CD14-positive monocyte (primary cell): ENCODE measurements around the gene KRTAP17-1. TPM values are rescaled to one million over a fixed set of nuclear protein-coding genes. Genes with fewer than 3 reads are reported as not detected.

Experiments used
- DNase-seq, 3 donors: peaks; one replicate each; pipeline ENCODE4 v3.0.0-alpha.2; 2011 to 2022
- H2AFZ ChIP-seq: 2 replicates; pipeline ENCODE4 v1.6.0; 2012; ENCODE audit warnings: mild to moderate bottlenecking, low read depth, low read length, inconsistent platforms; ENCODE audit not compliant: insufficient read depth, poor library complexity, severe bottlenecking
- H3K27ac ChIP-seq, 2 donors: 1 replicate in 1 of 2; 2 replicates in 1 of 2; pipeline ENCODE4 v1.5.1; 2012 to 2013; ENCODE audit warnings: low read length in 2 of 2, control low read depth in 1 of 2, inconsistent platforms in 1 of 2, low read depth in 1 of 2, mild to moderate bottlenecking in 1 of 2
- H3K27me3 ChIP-seq, 2 donors: one replicate each; pipeline versions ENCODE4 v1.6.0 to v1.6.1; 2011 to 2013; ENCODE audit warnings: low read length in 2 of 2; ENCODE audit not compliant: control insufficient read depth in 2 of 2, insufficient read depth in 2 of 2
- H3K36me3 ChIP-seq, 2 donors: replicated peaks in 1 of 2; 1 replicate in 1 of 2; 2 replicates in 1 of 2; pipeline versions ENCODE4 v1.5.1 to v1.6.1; 2012 to 2013; ENCODE audit warnings: low read length in 2 of 2, control low read depth in 1 of 2, inconsistent platforms in 1 of 2, mild to moderate bottlenecking in 1 of 2; ENCODE audit not compliant: insufficient read depth in 2 of 2, control insufficient read depth in 1 of 2
- H3K4me1 ChIP-seq, 2 donors: 1 replicate in 1 of 2; 2 replicates in 1 of 2; pipeline versions ENCODE4 v1.5.1 to v1.6.1; 2012 to 2013; ENCODE audit warnings: low read length in 2 of 2, control low read depth in 1 of 2, inconsistent platforms in 1 of 2, mild to moderate bottlenecking in 1 of 2, moderate library complexity in 1 of 2; ENCODE audit not compliant: insufficient read depth in 2 of 2, control insufficient read depth in 1 of 2
- H3K4me2 ChIP-seq: replicated peaks from 2 replicates; pipeline ENCODE3; 2012; ENCODE audit warnings: low read length, moderate library complexity, mild to moderate bottlenecking; ENCODE audit not compliant: poor library complexity, severe bottlenecking; ENCODE audit errors: extremely low read depth
- H3K4me3 ChIP-seq, 3 experiments: fragments of 200-600 bp in 1 of 3; sonication (generic) in 1 of 3; replicated peaks in 1 of 3; 1 replicate in 2 of 3; 2 replicates in 1 of 3; pipeline ENCODE4 v1.5.1; 2011 to 2013; ENCODE audit warnings: low read length in 3 of 3, mild to moderate bottlenecking in 3 of 3, control low read depth in 2 of 3, low read depth in 2 of 3, inconsistent platforms in 1 of 3, moderate library complexity in 1 of 3
- H3K79me2 ChIP-seq: 2 replicates; pipeline ENCODE4 v1.6.0; 2012; ENCODE audit warnings: mild to moderate bottlenecking, control low read depth, inconsistent platforms, low read length, moderate library complexity; ENCODE audit not compliant: insufficient read depth
- H3K9ac ChIP-seq: 2 replicates; pipeline ENCODE4 v1.6.0; 2017; ENCODE audit warnings: low read length, mild to moderate bottlenecking; ENCODE audit not compliant: insufficient read depth, poor library complexity, severe bottlenecking
- H3K9me3 ChIP-seq, 2 donors: replicated peaks in 1 of 2; 1 replicate in 1 of 2; 2 replicates in 1 of 2; pipeline versions ENCODE4 v1.5.1 to v1.6.1; 2012 to 2013; ENCODE audit warnings: low read length in 2 of 2, control low read depth in 1 of 2; ENCODE audit not compliant: control insufficient read depth in 1 of 2, insufficient read depth in 1 of 2
- H4K20me1 ChIP-seq: 2 replicates; pipeline ENCODE4 v1.6.0; 2012; ENCODE audit warnings: mild to moderate bottlenecking, low read length, control low read depth, moderate library complexity; ENCODE audit not compliant: insufficient read depth
- H3K27ac Mint-ChIP-seq, 7 donors: one replicate each; pipeline ENCODE4 v1.8.0; 2020; ENCODE audit warnings: mild to moderate bottlenecking in 7 of 7, mixed read lengths in 7 of 7, moderate library complexity in 6 of 7, inconsistent platforms in 2 of 7
- H3K27me3 Mint-ChIP-seq, 3 donors: one replicate each; pipeline ENCODE4 v1.8.0; 2021 to 2022; ENCODE audit warnings: low read depth in 3 of 3, mild to moderate bottlenecking in 3 of 3, mixed read lengths in 3 of 3, moderate library complexity in 3 of 3, inconsistent platforms in 1 of 3
- H3K36me3 Mint-ChIP-seq, 2 donors: one replicate each; pipeline ENCODE4 v1.8.0; 2020; ENCODE audit warnings: mixed read lengths in 2 of 2, inconsistent platforms in 1 of 2, mild to moderate bottlenecking in 1 of 2
- H3K4me1 Mint-ChIP-seq: one replicate; pipeline ENCODE4 v1.8.0; 2020; ENCODE audit warnings: mild to moderate bottlenecking, mixed read lengths
- H3K4me3 Mint-ChIP-seq, 2 donors: one replicate each; pipeline ENCODE4 v1.8.0; 2020; ENCODE audit warnings: mild to moderate bottlenecking in 2 of 2, mixed read lengths in 2 of 2, moderate library complexity in 1 of 2
- H3K9me3 Mint-ChIP-seq, 7 donors: one replicate each; pipeline ENCODE4 v1.8.0; 2020 to 2022; ENCODE audit warnings: mixed read lengths in 7 of 7, mild to moderate bottlenecking in 6 of 7, moderate library complexity in 6 of 7, inconsistent platforms in 2 of 7
- WGBS: methylation state at CpG from one replicate; pipeline ENCODE4 v1.1.5; 2013; ENCODE audit warnings: missing lambda C conversion rate; ENCODE audit not compliant: insufficient coverage; 5-methylcytosine and 5-hydroxymethylcytosine counted together
- intact Hi-C, 2 donors: fragments of 100-400 bp; cut with micrococcal nuclease; formaldehyde crosslinking; loops; one replicate each; pipeline versions ENCODE4 v1.15.0 to v1.15.1; 2023
- polyA plus RNA-seq, 3 donors: library from polyadenylated mRNA; depleted of rRNA in 1 of 3; unstranded in 2 of 3; stranded (reverse) in 1 of 3; fragments of 300-500 nt in 2 of 3; fragments of >200 nt in 1 of 3; fragmentation: Illumina TruSeq in 2 of 3; gene quantifications; 1 replicate in 2 of 3; 2 replicates in 1 of 3; pipeline ENCODE4 v1.2.3, GENCODE V29; 2012 to 2021
- TF ChIP-seq, protein P1 (sequence below): fragments of 200-600 bp; IDR thresholded peaks from one replicate; pipeline ENCODE4 v1.8.0; 2022; ENCODE audit warnings: antibody characterized with exemption, mild to moderate bottlenecking

The KRTAP17-1 gene
- polyA plus RNA-seq, 3 donors, result not detected

DNA sequence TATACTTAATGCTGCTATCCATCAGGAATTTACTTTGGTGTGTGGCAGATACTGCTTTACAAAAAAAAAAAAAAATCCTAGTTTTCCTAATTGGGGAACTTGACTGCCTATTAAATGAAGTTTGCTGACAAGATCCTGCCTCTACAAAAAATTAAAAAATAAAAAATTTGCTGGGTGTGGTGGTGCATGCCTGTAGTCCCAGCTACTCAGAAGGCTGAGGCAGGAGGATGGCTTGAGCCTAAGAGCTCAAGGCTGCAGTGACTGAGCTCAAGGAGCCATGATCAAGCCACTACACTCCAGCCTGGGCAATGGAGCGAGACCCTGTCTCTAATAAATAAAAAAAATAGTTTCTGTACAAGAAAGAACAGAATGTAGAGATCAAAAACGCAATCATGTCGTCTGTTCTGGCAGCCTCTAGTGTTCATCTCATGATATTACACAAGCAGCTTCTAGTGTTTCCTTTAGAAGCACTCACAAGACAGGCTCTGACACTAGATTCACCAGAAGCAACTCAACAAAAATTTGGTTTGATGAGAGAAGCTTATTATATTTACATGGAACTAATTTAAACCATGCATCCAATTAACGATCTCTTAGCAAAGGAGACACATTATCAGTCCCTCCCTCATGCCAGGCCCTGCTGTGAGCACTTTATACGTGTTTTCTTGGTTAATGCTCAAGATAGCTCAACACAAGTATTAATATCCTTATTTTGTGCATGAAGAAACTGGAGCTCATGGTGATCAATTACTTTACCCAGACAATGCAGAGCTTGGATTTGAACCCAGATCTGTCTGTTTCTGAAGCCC, 6.8 kb upstream of the KRTAP17-1 start:
- Histone ChIP-seq H3K4me2 (no peak overlapping the region), H4K20me1 (no peaks in the 10 kb centered on the region), H3K36me3 (no peaks in the 10 kb centered on the region), H3K9me3 (peaks cover 2 to 7% of the 10 kb centered on the region in 2 donors), H3K79me2 (no peaks in the 10 kb centered on the region), H3K27me3 (no peaks in the 10 kb centered on the region), H3K4me1 (peaks cover 0 to 7% of the 10 kb centered on the region in 2 donors), H2AFZ (no peak overlapping the region), H3K9ac (no peak overlapping the region), H3K4me3 (no peak overlapping the region), H3K27ac (no peak overlapping the region)
- Mint-ChIP-seq H3K4me1 (peaks cover 9% of the 10 kb centered on the region), H3K27ac (no peak overlapping the region), H3K36me3 (no peaks in the 10 kb centered on the region), H3K4me3 (no peak overlapping the region), H3K27me3 (peaks cover 0 to 3% (median 3%) of the 10 kb centered on the region in 3 donors), H3K9me3 (peaks cover 3 to 17% (median 11%) of the 10 kb centered on the region in 7 donors)
- intact Hi-C loops, result loop anchor here (5.0 to 10.0 kb wide), 2 partner anchors 415 to 417 kb away; no protein-coding TSS in a partner anchor
- no CpG with 5 or more reads among the region's 5 CpGs for WGBS
- peak in 1 of 3 donors; percentile 33 for DNase-seq
- TF ChIP-seq, protein P1, sequence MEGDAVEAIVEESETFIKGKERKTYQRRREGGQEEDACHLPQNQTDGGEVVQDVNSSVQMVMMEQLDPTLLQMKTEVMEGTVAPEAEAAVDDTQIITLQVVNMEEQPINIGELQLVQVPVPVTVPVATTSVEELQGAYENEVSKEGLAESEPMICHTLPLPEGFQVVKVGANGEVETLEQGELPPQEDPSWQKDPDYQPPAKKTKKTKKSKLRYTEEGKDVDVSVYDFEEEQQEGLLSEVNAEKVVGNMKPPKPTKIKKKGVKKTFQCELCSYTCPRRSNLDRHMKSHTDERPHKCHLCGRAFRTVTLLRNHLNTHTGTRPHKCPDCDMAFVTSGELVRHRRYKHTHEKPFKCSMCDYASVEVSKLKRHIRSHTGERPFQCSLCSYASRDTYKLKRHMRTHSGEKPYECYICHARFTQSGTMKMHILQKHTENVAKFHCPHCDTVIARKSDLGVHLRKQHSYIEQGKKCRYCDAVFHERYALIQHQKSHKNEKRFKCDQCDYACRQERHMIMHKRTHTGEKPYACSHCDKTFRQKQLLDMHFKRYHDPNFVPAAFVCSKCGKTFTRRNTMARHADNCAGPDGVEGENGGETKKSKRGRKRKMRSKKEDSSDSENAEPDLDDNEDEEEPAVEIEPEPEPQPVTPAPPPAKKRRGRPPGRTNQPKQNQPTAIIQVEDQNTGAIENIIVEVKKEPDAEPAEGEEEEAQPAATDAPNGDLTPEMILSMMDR, result peak; percentile 89

DNA sequence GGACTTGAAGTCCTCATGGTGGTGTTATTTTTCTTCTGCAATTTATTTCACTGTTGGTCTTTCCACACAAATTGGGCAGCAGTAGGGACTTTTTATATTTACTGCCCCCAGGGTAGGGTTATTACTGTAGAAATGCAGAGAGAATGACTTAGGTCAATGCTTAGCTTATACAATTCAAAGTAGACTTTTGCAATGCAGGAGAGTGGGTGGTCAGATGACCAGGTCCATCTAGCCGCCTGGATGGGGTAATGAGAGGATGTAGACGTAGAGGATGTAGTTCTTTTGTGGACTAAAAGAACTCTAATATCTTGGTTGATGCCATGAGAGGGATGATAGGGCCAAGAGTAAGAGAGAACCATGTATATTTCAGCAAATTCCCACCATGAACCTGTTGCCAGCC, 2.7 kb upstream of the KRTAP17-1 start:
- WGBS, result 40% methylated on average over 1 of the region's 2 CpGs

More for the DNA sequence above, 2.7 kb upstream of the KRTAP17-1 start:
- H3K27ac ChIP-seq, result no peak overlapping the region
- no peaks in the 10 kb centered on the region for H3K27me3 ChIP-seq
- Mint-ChIP-seq H3K9me3 (peaks cover 3 to 17% (median 11%) of the 10 kb centered on the region in 7 donors), H3K27me3 (peaks cover 5 to 9% (median 8%) of the 10 kb centered on the region in 3 donors), H3K4me3 (no peak overlapping the region), H3K4me1 (no peaks in the 10 kb centered on the region), H3K27ac (no peak overlapping the region), H3K36me3 (no peaks in the 10 kb centered on the region)
- H3K4me3 ChIP-seq, result no peak overlapping the region
- no peaks in the 10 kb centered on the region for H3K79me2 ChIP-seq
- no peak overlapping the region for H3K4me2 ChIP-seq
- intact Hi-C loops, result no loop called here
- H2AFZ ChIP-seq, result no peak overlapping the region
- H3K9ac ChIP-seq, result no peak overlapping the region
- DNase-seq, result no peak
- peaks cover 2 to 7% of the 10 kb centered on the region in 2 donors for H3K9me3 ChIP-seq
- H3K4me1 ChIP-seq, result no peaks in the 10 kb centered on the region
- TF ChIP-seq, protein P1, result no peak
- no peaks in the 10 kb centered on the region for H3K36me3 ChIP-seq
- no peaks in the 10 kb centered on the region for H4K20me1 ChIP-seq
